Liver (tissue), 9 donors: ENCODE measurements around the gene MRC2. TPM values are rescaled to one million over a fixed set of nuclear protein-coding genes. Genes with fewer than 3 reads are reported as not detected.
"Not testable (repeated sequence)": the region's sequence is repeated elsewhere in the genome, so short reads cannot be mapped to it uniquely, and the experiment has no call there.

Experiments
- DNase-seq: peaks from one replicate; pipeline ENCODE4 v3.0.0-alpha.2; 2017; ENCODE audit warnings: low spot score
- H3K27ac ChIP-seq, 2 donors: one replicate each; pipeline ENCODE4 v1.7.0; 2013; ENCODE audit warnings: inconsistent platforms in 2 of 2, low read length in 2 of 2, control low read depth in 1 of 2, low read depth in 1 of 2, mild to moderate bottlenecking in 1 of 2
- H3K27me3 ChIP-seq, 4 donors: one replicate each; pipeline versions ENCODE4 v1.6.1 to v1.7.0; 2013; ENCODE audit warnings: low read length in 3 of 4, inconsistent platforms in 1 of 4, mild to moderate bottlenecking in 1 of 4, moderate library complexity in 1 of 4; ENCODE audit not compliant: control insufficient read depth in 4 of 4, insufficient read depth in 4 of 4
- H3K36me3 ChIP-seq, 4 donors: one replicate each; pipeline versions ENCODE4 v1.6.1 to v1.7.0; 2013; ENCODE audit warnings: low read length in 3 of 4, mild to moderate bottlenecking in 3 of 4, low read depth in 1 of 4, moderate library complexity in 1 of 4; ENCODE audit not compliant: control insufficient read depth in 4 of 4, insufficient read depth in 3 of 4
- H3K4me1 ChIP-seq, 4 donors: one replicate each; pipeline versions ENCODE4 v1.6.1 to v1.7.0; 2013; ENCODE audit warnings: low read length in 3 of 4, mild to moderate bottlenecking in 3 of 4, moderate library complexity in 1 of 4; ENCODE audit not compliant: control insufficient read depth in 4 of 4, insufficient read depth in 4 of 4
- H3K4me3 ChIP-seq, 3 donors: one replicate each; pipeline versions ENCODE4 v1.6.1 to v1.7.0; 2013; ENCODE audit warnings: low read length in 3 of 3, control low read depth in 1 of 3, low read depth in 1 of 3, mild to moderate bottlenecking in 1 of 3
- H3K9ac ChIP-seq, 2 donors: one replicate each; pipeline ENCODE4 v1.7.0; 2013; ENCODE audit warnings: low read length in 2 of 2, mild to moderate bottlenecking in 2 of 2, moderate library complexity in 2 of 2, control low read depth in 1 of 2, low read depth in 1 of 2
- H3K9me3 ChIP-seq, 4 donors: one replicate each; pipeline versions ENCODE4 v1.6.1 to v1.7.0; 2013; ENCODE audit warnings: low read length in 3 of 4; ENCODE audit not compliant: control insufficient read depth in 4 of 4
- CTCF ChIP-seq: fragments of 150-350 bp; IDR thresholded peaks from 2 replicates; pipeline ENCODE4 v1.5.1; 2017; ENCODE audit warnings: improper control_type of control experiment, low read depth, low read length; ENCODE audit not compliant: missing input control
- HNF4G ChIP-seq: IDR thresholded peaks from 2 replicates; pipeline ENCODE4 v1.6.1; 2016; ENCODE audit warnings: antibody characterized with exemption
- REST ChIP-seq: IDR thresholded peaks from 2 replicates; pipeline ENCODE4 v1.6.1; 2016; ENCODE audit warnings: antibody characterized with exemption, mild to moderate bottlenecking
- SP1 ChIP-seq: IDR thresholded peaks from 2 replicates; pipeline ENCODE4 v1.6.1; 2018; ENCODE audit warnings: antibody characterized with exemption, mild to moderate bottlenecking
- WGBS: extraction: QIAGEN DNeasy Blood & Tissue Kit; methylation state at CpG from one replicate; pipeline ENCODE4 v1.1.7; 2013; 5-methylcytosine and 5-hydroxymethylcytosine counted together
- polyA plus RNA-seq, 2 donors: library from polyadenylated mRNA; stranded (reverse) in 1 of 2; unstranded in 1 of 2; fragments of 200-250 nt in 1 of 2; fragments of >200 nt in 1 of 2; fragmentation: Nextera tagmentation in 1 of 2; extraction: Ambion mirVana in 1 of 2; gene quantifications; one replicate each; pipeline versions ENCODE4 v1.2.1 to v1.2.3, GENCODE V29; 2013 to 2015
- total RNA-seq, 2 donors: library from RNA; depleted of rRNA; stranded (reverse); fragments of >200 nt; gene quantifications; one replicate each; pipeline ENCODE4 v1.2.3, GENCODE V29; 2014
- donor health status: healthy.
- donor health status: healthy.
- donor health status: healthy.
- donor health status: healthy.
- donor health status: healthy.

MRC2 gene
- total and polyA plus RNA-seq, 4 donors = 0.49 to 81.1 (median 2.8) TPM

GRCh38 chr17:62690168-62690897, 62.9 kb downstream of the MRC2 start:
- WGBS = 91% methylated on average over 19 of the region's 19 CpGs
- Histone ChIP-seq H3K4me1 (no peaks in the 10 kb centered on the region), H3K9ac (no peak overlapping the region), H3K27ac (no peak overlapping the region), H3K27me3 (no peaks in the 10 kb centered on the region), H3K36me3 (no peaks in the 10 kb centered on the region), H3K4me3 (no peak overlapping the region), H3K9me3 (no peaks in the 10 kb centered on the region)
- no peak for TF ChIP-seq HNF4G
- TF ChIP-seq SP1 = no peak
- no peak for TF ChIP-seq REST
- no peak for DNase-seq

GRCh38 chr17:62691589-62691915, 64.1 kb downstream of the MRC2 start:
- H3K36me3 ChIP-seq, H3K27ac ChIP-seq, H3K9ac ChIP-seq, H3K27me3 ChIP-seq, H3K9me3 ChIP-seq, H3K4me3 ChIP-seq, H3K4me1 ChIP-seq, DNase-seq: not testable (repeated sequence)
- WGBS = 80% methylated on average over 8 of the region's 8 CpGs

GRCh38 chr17:62692159-62692651, 64.7 kb downstream of the MRC2 start:
- no peaks in the 10 kb centered on the region for H3K9me3 ChIP-seq
- no peak overlapping the region for H3K4me3 ChIP-seq
- H3K27me3 ChIP-seq = no peaks in the 10 kb centered on the region
- no peak overlapping the region for H3K9ac ChIP-seq
- TF ChIP-seq CTCF = no peak
- no peak for TF ChIP-seq REST
- no peak for DNase-seq
- no peaks in the 10 kb centered on the region for H3K36me3 ChIP-seq
- H3K4me1 ChIP-seq = peaks cover 0 to 1% (median 0%) of the 10 kb centered on the region in 4 donors
- H3K27ac ChIP-seq = no peak overlapping the region
- WGBS = 95% methylated on average over 20 of the region's 20 CpGs
